ENCODE data around the gene FAM9B.

Gene FAM9B

DNA sequence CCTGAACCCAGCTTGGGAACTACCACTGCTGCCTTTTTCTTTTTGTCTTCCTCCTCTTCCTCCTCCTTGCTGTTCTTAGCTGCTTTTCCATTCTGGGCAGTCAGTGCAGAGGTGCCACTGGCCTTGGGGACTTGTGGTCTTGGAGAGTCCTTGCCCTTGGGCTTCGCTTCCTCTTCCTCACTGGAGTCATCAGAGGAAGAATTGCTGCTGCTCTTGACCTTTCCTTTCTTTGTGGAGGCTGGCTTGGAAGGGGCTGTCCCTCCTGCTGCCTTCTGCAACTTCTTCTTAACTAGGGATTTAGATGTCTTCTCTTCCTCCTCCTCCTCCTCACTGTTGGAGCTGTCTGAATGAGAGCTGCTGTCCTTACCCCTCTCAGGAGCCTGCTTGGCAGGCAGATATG, 53.2 kb downstream of the FAM9B start:
- no peak for DNase-seq (ENCODE audit: low read depth)
